GM21825 (cell line): Measurements from ENCODE around the gene BSND.

Experiments
- ATAC-seq: cut with Tn5 transposase; IDR thresholded peaks from one replicate; pipeline ENCODE4 v1.9.1; 2021; ENCODE audit warnings: mild to moderate bottlenecking, moderate library complexity; ENCODE audit not compliant: unreplicated experiment

BSND gene

DNA sequence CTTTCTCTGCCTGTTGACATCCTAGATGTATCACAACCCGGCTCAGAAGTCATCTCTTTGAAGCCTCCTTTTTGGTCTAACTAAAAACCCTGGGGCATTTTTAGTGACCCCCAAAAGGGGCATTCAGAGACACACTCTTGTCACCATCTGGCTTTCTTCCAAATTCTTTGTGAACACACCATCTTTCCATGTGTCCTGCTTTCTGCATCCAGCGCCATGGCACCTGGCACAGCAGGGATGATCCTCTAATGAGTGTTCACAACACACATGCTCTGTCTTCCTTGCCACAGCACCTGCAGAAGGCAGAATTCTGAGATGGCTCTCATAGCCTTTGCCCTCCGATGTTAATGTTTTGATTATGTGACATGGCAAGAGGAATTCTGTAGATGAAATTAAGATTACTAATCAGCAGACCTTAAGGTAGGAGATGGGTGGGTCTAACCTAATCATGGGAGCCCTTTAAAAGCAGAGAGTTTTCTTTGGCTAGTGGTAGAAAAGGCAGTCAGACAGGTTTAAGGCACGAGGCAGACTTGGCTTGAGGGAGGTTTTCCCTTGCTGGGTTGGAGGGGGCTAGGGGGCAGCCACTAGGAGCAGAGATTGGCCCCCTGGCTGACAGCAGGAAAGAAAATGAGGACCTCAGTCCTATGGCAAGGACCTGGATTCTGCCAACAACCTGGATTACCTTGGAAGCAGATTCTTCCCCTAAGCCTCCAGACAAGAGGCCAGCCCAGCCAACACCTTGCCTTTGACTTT, 23.2 kb upstream of the BSND start:
- no peak for ATAC-seq

DNA sequence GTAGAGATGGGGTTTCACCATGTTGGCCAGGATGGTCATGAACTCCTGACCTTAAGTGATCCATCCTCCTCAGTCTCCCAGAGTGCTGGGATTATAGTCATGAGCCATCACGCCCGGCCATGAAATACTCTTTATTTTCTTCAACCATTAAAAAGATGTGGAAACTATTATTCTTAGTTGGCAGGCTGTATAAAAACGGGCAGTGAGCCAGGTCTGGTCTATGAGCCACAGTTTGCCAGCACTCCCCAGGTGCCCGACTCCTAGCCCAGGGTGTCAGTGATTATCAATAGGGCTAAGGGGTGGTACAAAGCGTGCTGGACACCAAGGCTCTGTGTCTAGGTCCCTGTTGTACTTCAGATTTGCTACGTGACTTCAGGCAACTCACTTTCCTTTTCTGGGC, 22.0 kb upstream of the BSND start:
- no peak for ATAC-seq

DNA sequence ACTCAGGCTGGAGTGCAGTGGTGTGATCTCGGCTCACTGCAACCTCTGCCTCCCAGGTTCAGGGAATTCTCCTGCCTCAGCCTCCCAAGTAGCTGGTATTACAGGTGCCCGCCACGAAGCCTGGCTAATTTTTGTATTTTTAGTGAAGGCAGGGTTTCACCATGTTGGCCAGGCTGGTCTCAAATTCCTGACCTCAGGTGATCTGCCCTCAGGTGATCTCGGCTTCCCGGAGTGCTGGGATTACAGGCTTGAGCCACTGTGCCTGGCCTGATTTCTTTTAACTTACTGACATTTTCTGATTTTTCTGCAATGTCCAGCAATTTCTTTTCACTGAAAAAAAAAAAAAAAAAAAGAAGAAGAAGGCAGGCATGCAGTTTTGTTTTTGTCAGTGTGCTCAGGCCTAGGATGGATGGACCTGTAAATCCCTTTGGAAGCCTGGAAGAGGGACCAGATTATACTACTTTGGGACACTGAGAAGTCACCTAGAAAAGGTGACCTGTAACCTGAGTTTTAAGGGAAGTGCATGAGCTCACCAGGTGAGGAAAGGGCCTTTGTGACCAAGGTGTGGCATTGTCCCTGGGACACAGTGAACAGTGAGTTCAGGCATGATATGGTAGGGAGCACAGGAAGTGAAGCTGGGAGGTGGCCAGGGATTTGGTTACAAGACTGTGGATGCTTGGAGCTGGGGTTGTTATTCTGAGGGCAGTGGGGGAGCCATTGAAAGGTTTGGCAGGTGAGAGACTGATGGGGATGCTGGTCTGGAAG, 21.0 kb upstream of the BSND start:
- ATAC-seq: no peak

DNA sequence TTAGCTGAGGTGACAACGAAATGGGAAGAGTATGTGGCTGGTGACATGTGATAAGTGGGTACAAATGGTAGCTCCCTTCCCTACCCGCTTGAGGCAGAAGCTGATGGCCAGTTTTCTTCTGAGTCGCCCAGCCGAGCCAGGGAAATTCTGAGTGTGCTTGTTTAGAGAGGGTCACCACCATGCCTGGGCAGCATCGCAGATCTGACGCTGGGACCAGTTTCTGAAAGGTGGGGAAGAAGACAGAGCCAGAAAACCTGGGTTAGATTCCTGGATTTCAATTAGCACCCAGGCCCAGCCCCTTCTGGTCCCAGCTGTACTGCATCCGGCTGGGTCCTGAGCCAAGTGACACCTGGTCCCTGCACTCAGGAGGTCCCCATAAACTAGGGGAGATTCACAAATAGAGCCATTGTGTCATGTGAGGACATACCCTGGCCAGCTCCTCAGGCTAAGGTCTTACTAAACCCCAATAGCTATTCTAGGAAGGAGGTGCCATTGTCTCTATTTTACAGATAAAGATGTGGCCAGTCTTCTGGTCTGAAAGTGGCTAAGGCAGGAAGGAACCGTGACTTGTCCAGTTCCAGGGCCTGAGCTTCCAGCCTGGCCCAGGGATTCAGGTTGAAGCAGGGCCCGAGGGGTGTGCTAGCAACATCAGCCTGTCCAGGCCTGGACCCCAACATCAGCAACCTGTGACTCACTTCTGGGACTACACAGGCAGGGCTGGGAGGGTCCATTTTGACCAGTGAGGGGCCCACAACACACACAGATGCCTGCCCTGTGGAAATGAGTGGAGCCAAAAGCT, 20.0 kb upstream of the BSND start:
- ATAC-seq: no peak

DNA sequence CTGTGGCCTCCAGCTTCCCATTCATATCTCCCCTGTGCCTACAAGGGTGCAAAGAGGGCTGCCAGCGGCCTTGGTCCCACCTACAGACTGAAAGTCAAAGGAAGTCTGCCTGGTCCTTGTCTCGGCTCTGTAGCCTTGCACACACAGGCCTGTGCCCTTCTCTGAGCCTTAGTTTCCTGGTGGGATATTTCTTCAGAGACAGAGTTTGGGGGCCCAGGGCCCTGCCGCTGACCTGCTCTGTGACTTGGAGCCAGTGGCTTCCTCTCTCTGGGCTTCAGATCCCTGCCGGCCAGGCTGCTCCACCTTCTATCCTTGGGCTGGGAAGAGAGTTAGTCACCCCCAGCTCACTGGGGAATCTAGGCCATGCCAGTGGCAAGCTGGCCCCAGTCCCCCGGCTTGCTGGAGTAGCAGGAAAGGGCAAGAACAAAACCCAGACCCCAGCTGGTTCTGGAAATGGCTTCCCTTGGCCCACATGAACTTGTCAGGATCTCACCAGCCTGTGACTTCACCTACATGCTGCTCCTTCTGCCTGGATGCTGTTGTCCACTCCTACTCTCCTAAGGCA, 19.3 kb upstream of the BSND start:
- no peak for ATAC-seq

DNA sequence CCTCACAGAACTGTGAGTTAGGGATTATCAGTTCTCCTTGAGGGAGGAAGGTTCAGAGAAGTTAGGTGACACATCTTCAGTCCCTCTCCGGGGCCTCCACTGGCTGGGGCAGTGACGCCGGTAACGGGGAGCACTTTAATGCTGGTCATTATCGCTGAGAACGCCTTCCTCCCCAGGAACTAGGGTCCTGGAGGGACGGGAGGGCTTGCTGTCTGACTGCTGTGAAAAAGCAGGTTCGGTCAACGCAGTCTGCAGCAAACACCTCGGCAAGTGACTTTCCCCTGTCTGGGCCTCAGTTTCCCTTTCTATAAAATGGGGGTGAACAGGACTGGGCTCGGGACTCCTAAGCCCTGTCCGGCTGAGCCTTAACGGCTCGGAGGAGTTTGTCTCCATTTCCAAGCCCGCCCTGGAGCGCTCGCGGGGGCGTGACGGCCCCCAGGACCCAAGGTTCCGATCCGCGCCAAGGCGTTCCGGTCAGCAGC, 18.6 kb upstream of the BSND start:
- no peak for ATAC-seq

DNA sequence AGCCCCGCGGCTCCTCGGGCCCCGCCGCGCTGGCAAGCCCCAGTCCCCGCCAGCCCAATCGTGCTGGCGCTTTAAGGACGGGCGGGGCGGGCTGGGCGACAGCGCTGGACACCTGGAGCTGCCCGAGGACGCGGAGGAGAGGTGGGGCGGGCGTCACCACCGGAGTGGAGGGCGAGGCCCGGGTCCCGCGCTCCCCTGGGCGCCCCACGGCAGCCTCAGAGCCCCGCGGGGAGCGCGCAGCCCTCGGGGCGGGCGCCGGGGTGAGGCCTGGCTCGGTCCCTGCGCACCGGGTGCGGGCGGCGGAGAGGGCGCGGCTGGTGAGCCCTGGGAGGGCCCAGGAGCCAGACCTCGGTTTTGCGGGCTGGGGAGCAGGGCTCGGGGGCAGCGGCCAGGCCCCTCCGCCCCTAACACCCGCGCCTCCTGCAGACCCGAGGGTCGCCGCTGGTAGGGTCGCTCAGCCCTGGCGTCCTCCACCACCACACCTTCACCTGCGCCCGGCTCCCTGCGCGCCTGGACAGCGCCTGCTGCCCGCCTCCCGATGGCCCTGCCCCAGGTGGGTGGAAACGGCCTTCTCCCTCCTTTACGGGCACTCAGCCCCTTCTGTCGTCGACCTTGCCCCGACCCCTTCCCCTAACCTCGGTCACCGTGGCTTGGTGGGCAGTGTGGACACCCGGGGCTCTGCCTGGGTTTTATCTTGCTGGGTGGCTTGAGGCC, 18.0 kb upstream of the BSND start, which contains the start of gene TMEM61:
Gene TMEM61 (plus strand): TSS at position 101 of the 714 bp plus-strand sequence. CDS start 438 bp downstream, at position 539.
- no peak for ATAC-seq

DNA sequence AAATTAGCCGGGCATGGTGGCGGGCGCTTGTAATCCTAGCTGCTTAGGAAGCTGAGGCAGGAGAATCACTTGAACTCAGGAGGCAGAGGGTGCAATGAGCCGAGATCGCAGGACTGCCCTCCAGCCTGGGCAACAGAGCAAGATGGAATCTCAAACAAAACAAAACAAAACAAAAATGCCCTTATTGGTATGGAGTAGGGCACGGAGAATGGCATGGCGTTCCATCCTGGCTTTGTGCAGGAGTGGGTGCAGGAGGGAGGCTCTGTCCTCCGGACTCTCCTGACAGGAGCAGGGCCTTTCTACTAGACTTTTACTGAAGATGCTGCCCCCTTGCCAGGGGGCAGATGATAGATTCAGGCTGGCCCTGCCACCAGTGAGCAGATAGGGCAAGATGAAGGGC, 17.3 kb upstream of the BSND start:
- no peak for ATAC-seq

DNA sequence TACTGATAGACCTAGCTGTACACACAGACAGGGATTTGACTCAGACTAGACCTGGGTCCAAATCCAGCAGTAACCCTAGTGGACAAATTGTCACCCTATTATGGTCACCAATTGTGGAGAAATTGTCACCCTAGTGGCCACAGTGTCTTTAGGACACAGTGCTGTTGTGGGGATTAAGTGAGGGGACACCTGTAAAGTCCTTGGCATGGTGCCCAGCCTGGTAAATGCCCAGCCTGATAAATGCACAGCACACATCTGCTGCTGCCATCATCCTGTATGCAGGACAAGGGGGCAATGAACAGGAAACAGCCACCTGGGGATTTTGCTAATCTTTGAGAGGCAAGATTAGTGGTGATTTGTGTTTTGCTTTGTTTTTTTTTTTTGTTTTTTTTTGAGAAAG, 16.0 kb upstream of the BSND start:
- ATAC-seq: no peak

DNA sequence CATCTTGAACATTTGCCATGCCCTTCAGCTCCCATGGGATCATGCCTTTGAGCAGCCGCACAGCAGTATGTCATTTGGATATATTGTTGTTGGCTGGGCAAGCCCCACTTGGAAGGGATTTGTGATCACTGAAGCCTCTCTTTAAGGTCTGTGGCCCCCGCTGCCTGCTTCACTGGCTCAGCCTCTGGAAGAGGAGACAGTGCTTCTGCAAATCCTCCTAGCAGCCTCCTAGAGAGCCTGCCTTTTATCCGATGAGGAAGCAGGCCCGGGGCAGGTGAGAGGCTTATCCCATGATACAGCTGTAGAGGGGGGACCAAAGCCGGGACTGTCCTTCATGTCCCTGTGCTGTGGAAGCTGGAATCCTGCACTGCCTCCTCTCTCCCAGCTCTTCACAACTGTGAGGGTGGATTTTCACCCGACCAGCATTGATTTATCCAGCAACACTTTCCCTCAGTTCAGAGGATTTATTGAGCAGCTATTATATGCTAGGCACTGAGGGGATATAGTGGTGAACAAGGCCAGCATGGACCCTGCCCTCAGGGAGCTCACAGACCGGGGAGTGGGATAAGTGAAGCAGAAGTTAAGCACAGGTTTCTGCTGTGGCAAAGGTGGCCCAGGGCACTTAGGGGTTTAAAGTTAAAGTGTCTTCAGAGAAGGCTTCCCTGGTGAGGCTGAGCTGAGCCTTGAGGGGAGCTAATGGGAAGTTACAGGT, 14.4 kb upstream of the BSND start:
- no peak for ATAC-seq

DNA sequence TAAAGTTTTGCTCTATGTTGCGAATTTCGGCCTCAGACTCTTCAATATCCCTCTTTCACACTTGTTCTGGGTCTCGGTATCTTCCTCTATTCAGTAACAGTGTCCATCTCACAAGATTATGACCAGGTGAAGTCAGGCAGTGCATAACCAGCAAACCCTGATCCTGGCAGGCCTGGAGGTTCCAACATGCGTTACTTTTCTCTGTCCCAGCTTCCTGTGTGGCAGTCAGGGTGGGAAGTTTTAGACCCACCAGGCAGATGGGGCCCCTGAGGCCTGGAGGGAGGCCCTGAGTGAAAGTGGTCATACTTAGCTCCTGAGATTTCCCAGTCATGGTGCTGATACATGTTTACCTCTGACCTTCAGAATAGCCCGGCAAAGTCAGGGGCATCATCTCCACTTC, 13.2 kb upstream of the BSND start:
- no peak for ATAC-seq

DNA sequence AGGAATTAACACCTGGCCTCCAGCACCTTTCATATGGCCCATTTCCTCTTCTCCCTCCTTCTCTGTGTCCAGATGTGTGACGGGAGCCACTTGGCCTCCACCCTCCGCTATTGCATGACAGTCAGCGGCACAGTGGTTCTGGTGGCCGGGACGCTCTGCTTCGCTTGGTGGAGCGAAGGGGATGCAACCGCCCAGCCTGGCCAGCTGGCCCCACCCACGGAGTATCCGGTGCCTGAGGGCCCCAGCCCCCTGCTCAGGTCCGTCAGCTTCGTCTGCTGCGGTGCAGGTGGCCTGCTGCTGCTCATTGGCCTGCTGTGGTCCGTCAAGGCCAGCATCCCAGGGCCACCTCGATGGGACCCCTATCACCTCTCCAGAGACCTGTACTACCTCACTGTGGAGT, 12.7 kb upstream of the BSND start:
- no peak for ATAC-seq

DNA sequence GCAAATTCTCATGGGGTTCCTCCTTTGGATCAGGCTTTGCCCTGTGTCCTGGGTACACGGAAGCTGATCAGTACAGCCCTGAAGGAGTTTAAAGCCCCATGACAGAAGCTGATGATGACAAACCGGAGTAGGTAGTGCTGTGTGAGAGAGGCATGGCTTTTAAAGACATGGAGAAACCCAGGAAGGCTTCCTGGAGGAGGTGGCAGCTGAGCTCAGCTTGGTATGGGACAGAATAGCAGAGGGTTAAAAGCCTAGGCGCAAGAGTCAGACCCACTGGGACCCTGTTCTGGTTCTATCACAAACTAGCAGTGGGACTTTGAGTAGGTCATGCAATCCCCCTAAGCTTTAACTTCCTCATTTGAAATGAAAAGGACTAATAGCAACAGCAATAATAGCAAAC, 12.2 kb upstream of the BSND start:
- no peak for ATAC-seq

DNA sequence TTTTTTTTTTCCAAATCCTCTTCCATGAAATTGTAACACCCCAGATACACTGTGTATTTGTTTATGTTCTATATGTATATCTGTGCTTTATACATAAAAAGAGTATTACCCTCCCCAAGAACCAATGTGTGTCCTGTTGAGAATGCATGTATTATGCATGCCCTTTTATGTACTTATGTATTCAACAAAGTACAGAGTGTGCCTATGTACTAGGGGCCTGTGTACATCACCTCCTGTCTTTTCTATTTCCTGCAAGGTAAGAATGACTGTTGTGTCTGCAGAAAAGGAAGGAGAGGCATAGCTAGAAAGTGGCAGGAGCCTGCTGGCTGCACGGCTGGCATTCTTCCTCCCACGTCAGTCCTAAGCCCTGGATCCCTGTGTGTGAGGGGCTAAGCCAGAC, 11.3 kb upstream of the BSND start:
- no peak for ATAC-seq

DNA sequence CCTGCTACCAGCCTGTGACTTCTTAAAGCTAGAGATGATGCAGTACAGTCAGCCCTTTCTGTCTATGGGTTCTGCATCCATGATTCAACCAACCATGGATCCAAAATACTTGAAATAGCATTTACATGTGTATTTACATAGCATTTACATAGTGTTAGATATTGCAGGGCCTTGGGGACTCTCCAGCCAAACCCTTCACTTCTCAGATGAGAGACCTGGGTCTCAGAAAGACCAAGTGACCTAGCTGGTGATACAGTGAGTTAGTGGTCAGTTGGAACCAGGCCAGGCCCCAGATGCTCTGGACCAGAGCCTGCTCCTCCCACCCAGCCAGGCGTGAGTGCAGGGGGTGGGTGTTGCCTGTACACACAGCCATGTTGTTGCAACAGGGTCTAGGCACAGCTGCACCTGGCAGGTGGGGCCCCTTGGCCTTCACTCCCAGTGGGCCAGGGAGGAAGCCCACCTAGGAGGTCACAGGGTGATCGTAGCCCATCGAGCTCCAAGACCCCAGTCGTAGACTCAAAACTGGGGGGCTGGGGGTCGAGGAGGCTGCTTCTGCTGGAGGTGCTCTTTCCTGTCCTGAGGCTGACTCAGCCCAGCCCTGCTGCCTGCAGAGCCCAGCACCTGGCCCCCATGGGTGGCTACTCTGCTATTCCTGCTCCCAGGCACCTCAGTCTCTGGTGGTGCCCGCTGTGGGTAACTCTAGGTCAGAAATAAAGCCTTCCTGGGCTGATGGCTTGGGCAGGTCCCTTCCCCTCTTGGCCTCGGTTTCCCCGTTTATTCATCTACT, 10.6 kb upstream of the BSND start:
- no peak for ATAC-seq

DNA sequence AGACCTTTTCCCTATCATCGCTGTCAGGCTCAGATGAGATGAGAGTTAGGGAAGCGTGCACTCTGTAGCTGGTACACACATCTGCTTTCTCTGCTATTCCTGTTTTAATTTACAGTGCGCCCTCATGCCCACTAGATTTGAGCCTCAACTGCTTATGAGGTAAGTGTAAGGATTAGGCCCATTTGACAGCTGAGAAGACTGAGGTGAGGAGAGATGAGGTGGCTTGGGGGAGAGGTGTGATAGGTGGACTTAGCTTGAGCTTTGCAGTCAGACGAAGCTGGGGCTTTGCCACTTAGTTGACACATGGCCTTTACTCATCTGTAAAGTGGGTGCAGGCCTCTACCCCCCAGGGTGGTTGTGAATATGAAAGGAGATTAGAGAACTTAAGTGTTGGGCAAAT, 9.8 kb upstream of the BSND start:
- ATAC-seq: no peak

DNA sequence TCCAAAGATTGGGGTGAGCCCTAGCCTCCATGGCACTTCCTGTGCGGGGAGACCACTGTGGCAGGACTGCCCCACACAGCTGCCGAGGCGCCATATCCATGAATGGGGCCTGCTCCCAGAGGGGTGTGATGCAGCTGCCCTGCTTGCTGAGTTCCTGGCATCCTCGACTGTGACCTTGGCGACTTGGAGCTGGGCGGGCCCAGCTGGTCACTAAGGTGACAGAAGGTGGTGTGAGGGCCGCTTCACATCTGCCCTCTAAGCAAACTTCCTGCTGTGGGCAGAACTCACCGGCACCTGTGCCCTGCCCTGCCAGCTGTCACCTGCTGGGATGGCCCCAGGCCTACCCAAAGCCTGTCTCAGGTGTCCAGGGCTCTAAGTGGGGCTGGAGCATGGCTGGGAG, 9.3 kb upstream of the BSND start:
- no peak for ATAC-seq

DNA sequence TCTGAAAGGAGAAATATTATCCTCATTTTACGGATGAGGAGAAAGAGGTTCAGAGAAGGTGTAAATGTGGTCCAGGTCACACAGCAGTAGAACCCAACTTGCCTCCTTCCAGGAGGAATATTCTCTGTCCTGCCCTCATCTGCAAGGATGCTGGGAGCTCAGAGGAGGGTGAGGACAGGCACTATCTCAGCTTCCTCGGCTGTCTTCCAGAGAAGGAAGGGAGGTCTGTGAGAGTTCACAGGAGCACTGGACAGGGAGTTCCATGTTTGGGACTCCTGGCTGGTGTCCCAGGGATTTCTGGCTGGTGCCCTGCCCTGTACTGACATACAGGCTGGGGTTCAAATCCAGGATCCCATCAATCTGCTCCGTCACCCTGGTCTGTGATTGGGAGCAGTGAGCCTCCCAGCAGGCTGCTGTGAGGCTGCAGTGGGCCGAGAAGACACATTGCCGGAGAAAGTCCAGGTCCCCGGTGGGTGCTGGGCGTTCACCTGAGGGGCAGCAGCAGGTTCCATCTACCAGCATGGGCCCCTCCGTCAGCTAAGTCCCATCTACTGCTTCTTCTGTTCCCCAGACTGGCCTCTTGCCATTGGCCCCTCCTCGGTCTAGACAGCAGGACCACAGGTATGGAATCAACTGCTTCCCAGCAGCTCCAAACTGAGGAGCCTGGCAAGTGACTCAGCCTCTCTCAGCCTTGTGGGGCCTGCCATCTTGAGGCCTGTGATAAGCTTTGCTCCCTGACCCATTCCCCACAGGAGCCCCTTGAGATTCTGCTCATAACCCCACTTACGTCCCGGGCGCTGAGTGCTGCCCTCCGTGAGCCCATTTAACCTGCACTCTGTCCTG, 8.5 kb upstream of the BSND start:
- no peak for ATAC-seq
